HG03432 (cell line): ENCODE data around the gene GRAMD4.

ENCODE experiments used
- ATAC-seq: cut with Tn5 transposase; IDR thresholded peaks from one replicate; pipeline ENCODE4 v1.9.1; 2021; ENCODE audit warnings: mild to moderate bottlenecking, moderate library complexity; ENCODE audit not compliant: unreplicated experiment

The GRAMD4 gene

DNA sequence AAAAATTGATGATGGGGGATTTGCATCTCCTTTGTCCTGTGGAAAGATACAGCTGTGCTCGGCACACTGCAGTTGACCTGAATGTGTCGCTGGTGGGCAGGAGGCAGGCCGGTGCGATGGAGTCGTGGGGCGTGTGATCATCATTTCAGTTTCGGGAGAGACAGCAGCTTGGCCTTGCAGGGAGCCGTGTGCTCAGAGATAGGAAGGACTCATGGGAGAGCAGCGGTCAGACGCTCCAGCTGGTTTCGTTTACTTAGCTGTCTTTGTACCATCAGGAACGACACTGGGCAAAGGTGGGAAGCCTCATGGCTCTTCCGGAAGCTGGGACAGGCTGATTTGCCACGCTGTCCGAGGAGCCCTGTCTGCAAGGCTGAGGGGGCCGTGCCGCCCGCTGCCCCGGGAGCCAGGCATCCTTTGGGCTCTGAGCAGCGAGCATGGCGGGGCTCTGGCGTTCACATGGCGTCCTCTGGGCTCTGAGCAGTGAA is 32.7 kb downstream of the GRAMD4 start:
- ATAC-seq, result no peak

DNA sequence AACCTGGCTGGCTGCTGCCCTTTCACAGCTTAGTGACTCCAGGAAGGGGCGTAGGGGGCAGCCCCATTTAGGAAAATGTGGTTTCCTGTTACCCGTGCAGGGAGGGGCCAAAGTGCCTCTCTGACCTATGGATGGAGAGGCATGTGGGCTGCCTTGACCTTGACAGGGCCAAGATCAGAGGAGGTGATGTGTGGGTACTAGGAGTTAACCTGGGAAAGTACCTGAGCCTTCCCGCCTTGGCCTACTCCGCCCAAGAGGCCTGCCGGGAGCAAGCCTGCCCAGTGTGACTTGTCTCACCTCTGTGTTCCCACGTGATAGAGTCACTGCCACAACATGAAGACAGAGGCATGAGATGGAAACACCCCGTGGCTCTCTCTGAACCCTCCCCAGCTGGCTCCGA is 33.4 kb downstream of the GRAMD4 start:
- ATAC-seq, result no peak

DNA sequence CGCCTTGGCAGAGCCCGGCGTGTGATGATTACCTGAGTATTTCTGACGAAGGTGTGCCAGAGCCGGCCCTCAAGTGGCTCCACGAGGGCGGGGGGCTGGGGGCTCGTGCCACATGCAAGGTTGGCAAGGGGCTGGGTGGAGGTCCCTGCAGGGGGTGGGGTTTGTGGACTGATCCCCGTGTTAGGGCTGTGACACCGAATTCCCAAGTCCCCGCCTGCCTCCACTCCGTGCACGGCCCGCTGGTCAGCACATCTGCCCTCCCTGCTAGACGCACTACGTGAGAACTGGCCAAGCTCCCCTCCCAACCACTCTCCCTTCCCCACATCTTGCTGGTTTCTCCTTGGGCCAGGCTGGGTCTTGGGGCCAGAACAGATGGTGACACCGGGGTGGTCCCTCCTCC is 34.2 kb downstream of the GRAMD4 start:
- no peak for ATAC-seq

DNA sequence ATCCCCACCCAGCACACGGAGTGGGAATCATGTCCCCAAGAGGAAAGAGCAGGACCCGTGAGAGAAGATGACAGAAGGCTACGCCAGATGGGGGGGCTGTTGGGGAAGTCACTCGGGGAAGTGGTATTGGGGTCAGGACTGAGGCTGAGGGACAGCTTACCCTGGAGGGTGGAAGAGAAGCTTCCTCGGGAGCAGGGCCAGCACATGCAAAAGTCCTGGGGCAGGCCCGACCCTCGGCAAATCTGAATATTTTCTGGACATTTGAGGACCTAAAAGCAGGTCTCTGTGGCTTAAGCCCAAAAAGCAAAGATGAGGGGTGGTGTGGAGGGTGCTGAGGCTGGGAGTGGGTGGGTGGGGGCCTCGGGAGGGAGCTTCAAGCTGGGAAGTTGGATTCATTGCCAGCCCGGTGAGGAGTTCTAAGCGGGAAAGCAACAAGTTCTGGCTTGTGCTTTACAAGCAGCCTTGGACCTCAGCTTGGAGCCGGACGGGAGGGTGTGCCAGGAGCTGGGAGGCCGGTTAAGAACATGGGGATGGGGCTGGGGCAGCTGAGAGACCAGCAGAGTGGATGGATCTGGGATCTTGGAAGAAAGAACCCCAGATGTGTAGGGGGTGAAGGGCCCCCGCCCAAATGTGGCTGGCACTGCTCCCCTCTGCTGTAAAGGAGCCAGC is 34.9 kb downstream of the GRAMD4 start:
- ATAC-seq, result no peak

DNA sequence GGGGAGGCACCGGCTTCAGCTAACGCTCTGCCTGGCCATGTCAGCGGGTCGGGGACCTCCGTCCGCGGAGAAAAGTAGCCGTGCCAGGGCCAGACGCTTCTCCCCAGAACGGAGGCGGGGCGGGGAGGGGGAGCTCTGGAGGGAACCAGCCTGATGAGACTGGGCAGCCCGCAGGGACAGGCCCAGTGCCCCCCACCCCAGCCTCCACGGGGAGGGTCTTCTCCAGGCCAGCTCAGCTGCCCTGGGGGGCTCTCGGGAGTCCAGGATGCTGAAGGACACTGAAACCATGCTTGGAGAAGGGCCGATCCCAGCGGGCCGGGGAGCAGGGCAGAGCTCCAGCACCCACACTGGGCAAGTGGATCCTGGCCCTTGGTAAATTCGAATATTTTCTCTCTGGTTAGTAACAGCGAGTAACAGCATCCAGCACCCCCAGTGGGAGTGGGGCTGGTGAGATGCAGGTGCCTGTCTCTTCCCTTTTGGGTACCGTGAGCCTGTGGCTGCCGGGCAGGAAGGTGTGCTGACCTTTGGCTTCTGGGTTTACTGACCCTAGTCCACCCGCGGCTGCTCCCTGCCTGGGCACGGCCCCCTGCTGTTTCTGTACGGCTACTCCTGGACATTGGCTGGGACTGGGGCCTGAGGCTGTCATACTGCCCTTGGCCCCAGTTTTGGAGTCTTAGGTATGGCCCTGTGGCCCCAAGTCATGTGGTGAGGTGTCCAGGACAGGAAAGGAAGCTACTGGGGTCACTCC is 35.8 kb downstream of the GRAMD4 start:
- ATAC-seq, result no peak

DNA sequence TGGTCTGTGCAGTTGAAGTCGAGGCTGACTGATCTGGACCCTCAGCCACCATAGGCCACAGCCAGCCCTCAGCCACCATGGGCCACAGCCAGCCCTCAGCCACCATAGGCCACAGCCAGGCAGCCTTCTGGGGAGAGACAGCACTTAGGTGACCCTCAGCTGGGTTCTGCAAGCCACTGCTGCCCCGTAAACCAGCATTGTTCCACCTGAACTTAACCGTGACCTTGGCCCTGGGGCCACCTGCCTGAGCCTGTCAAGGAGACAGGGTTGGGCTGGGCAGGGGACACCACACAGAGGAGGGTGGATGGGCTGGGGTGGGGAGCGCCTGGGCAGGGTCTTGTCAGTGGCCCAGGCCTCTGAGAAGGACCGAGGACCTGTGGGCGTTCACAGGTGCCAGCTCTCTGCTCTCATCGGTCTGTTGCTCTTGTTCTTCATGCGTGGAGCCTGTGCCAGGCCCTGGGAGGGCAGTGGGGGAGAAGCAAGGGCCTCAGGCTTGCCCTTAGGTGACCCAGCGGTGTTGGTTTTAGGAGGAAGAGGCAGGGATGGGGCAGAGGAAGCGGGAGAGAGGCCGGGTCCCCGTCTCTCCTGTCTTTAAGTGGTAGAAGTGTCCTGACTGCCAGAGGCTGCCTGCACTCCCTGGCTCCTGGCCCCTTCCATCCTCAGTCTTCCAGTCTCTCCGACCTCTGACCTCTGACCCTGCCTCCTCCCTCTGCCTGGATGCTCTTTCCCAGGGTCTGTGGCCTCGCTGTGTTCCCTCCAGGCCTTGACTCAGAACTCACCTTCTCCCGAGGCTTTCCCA is 36.9 kb downstream of the GRAMD4 start:
- ATAC-seq, result no peak

DNA sequence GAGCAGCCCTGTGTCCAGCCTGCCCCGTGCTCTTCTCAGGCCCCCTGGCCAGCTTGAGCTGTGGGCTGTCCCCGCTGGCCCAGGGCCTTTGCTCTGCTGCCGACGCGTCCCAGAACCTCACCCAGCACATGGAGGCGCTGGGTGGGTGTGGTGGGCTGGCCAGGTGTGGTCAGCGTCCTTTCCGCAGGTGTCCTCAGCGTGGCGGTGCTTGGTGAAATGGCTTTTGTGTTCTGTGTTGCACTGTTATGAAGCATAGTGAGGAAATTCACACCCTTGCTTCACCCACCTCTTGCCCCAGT is 37.4 kb downstream of the GRAMD4 start:
- no peak for ATAC-seq

DNA sequence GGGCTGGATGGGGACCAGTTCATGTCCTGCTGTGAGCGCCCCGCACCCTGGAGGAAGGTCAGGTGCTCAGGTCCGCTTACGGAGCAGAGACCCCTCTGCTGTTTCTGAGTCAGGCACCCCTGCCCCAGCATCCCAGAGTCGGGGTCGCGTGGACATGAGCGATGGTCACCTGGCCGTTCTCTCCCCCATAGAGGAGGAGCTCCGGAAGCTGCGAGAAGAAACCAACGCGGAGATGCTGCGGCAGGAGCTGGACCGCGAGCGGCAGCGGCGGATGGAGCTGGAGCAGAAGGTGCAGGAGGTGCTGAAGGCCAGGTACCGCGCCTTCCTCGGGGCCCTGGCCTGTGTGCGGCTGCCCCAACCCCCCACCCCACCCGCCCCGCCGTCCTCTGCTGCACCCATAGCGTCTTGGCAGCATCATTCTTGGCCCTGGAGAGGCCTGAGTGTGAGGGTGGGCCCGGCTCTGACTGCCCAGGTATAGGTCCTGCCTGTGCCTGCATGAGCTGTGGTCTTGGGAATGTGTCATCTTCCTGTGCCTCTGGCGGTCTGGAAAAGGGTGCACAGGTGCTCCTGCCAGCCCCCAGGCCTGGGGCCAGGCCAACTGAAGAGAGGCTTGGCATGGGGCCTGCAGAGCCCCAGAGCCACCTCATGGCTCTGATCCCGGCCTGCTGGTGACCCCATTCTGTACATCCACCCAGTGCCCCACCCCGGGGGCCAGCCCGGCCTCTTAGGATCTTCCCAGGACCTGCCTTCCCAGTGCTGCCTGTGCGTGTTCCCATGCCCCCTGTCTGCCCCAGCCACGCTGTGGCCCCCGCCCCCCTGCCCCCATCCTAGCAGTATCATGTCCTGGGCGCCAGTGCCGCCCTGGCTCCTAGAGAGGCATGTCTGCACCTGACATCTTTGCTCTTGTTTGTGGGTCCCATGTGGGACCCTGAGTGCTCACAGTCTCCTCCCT is 38.1 kb downstream of the GRAMD4 start:
- no peak for ATAC-seq

DNA sequence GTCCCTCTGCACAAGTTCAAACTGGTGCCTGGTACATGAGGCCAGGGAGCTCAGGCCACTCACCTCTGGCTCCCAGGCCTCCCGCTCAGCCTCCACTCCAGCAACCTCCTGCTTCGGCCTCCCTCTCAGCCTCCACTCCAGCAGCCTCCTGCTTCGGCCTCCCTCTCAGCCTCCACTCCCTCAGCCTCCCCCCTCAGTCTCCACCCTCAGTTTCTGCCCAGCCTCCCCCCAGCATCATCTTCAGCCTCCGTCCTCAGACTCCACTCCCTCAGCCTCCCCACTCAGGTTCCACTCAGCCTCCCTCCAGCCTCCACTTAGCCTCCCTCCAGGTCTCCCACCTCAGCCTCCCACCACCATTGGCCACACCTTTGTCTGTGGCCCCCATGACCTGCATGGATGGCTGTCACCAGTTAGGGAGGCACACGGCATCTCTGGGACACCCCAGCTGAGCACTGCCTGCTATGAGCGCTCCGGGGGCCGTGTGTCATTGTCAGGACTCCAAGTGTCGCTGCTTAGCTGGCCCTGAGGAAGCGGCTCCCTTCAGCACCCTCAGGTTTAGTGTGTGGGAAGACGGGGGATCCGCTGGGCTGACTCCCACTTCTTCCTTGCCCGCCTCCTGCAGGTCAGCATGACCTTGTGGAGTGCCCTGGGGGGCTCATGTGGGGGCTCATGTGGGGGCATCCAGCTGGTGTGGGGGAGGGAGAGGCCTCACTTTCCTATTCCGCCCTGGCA is 39.0 kb downstream of the GRAMD4 start:
- ATAC-seq, result no peak

DNA sequence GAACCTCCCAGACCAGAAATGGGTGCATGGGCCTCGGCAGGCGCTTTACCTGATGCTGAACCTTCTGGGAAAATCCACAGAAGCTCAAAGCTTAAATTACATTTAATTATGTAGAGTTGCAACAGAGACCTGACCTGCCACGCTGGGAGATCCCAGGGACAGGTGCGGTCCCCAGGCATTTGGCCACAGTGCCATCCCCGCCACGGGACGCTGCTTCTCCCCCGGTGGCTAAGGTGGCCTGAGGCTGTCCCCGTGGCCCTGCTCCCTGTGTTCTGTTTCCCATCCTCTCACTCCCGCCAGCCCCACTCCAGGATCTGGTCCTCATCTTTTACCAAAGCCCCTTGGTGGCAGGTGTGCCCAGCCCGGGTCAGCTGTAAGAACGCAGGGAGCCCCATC is 39.6 kb downstream of the GRAMD4 start:
- no peak for ATAC-seq

DNA sequence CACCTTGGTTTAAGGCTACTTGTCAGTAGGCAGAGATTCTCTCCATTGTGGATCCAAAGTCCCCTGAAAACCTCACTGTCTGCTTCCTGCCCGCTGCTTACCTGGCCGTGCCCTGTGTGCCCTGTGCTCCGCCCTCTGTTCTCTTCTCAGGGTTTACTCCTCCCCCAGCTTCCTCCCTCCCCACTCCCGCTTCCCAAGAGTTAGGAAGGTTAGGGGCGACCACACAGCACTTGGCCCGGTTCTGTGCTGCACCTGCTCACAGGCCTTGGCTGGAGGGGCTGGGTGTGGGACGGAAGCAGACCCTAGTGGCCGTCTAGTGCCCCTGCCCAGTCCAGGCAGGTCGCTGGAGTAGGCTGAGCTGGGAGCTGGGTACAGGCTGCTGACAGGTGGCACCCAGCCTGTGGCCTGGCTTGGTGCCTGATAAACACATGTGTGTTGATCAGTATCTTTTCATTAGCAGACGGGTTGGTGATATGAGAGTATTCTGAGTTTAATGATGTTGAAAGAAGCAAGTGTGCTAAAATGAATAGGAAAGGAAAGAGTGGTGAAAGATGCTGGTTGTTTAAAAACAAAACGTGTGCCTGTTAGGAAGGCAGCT is 40.5 kb downstream of the GRAMD4 start:
- no peak for ATAC-seq

DNA sequence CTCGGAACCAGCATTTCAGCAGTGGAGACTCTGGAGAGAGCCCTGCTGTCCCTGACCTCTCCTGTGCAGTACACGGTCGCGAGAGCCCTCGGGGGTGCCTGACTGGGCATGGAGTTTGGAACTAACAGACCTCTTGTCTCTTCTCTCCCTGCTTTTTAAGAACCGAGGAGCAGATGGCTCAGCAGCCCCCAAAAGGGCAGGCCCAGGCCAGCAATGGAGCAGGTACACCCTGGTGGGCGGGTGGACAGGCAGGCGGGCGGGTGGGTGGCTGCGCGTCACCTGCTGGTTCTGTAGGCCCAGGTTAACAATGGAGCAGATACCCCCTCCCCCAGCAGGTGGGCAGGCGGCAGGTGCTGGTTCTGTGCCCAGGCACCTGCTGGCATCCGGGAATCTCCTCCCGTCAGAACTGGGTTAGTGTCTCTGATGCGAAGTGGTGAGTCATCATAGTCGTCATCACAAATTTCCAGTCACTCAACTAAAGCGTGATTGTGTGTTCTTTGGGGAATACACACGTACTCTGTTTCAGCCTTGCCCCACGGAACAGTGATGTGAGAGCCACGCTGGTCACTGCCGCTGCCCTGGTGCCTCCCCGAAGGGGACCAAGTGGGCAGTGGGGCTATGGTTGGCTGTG is 41.1 kb downstream of the GRAMD4 start:
- ATAC-seq, result no peak

DNA sequence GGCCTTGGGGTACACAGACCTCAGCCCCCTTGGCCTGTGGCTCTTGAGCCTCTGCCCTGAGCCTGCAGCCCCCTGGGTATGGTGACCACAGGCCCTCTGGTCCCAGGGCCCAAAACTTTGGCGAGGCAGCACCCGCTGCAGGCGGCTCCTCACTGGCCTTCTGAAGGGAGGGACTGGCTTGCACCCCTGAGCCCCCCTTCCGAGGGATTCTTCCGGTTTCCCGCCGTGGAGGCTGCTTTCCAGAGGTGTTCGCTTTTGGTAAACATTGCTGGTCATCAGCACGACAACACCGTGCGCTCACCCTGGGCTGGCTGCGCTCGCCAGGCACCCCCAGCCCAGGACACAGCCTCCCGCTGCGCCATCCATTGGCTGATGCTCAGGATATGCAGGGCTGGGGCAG is 42.0 kb downstream of the GRAMD4 start:
- no peak for ATAC-seq

DNA sequence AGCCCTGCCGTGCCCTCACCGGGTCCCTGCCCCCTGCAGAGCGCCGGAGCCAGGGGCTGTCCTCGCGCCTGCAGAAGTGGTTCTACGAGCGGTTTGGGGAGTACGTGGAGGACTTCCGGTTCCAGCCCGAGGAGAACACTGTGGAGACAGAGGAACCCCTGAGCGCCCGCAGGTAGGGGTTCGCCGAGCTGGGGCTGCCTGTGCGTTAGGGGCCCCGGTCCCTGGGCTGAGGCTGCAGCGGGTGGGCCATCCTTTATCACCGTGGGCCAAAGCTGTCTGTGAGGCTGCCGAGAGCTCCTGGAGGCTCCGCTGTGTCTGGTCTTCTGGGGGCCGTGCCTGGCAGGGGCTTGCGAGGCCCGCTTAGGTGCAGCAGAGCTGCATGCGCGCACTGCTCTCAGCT is 42.8 kb downstream of the GRAMD4 start:
- ATAC-seq, result no peak

DNA sequence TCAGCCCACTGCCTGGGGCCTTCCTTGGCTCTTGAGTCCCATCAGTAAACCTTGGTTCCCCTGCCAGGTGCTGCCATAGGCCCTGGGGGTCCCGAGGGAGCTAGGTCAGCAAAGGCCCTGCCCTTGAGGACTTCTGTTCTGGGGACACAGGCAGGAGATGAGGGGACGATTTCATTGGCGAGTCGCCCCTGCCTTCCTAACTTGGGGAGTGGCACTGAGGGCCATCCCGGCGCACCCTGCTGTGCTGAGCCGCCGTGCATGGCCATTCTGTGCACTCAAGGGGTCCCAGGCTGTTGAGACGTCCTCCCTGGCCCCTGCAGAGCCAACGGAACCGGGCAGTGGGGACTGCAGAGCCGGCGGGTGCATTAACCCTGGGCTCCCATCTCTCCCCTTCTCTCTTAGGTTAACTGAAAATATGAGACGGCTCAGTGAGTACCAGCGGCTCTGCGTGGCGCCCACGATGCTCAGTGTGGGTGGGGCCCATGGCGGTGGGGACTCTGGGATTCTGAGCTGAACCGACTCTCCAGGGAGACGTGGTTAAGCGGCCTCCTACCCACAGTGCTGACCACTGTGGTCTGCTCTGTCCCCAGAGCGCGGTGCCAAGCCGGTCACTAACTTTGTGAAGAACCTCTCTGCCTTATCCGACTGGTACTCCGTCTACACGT is 43.4 kb downstream of the GRAMD4 start:
- ATAC-seq, result no peak

DNA sequence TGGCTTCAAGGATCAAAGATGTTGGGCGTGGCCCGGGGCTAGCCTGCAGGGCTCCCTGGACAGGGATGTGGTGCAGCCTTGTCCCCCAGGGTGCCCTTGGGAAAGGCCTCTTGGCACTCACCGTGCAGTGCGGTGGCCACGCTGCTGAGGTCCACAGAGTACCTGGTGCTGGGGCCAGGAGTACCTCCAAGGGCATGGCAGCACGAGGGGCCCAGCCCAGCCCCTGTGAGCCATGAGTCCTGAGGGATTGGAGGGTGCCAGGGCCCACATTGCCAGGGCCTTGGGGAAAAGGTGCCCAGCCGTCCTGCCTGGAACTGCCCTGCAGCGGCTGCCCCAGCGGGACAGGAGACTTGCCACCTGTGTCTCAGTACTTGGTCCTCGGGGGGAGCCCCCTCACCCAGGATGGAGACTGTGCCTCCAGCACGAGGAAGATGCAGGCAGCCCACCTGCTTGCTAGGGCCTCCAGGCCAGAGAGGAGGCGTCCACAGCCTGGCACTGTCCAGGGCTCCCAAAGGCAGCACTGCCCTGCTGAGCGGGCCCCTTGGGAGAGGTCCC is 44.2 kb downstream of the GRAMD4 start:
- no peak for ATAC-seq

DNA sequence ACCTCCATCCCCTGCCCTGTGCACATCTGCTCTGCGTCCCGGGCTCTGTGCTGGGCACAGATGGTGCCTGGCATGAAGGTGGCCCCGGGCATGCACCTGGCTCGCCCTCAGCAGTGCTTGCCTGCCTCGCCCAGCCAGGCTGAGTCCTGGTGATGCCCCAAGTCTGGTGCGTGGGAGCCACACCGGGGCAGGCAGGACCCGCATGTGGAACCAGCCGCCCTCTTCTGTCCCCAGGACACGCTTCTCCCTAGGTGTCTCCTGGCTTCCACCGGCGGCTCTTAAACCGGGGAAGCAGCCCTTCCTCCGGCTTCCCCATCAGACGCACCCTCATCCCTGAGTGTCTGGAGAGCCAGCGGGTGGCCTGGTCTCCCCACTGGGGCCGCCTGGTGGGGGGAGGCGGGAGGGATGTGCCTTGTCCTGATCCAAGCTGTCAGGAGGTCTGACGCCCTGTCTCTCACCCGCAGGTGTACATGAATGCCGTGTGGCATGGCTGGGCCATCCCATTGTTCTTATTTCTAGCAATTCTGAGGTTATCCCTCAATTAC is 45.0 kb downstream of the GRAMD4 start:
- ATAC-seq, result no peak

DNA sequence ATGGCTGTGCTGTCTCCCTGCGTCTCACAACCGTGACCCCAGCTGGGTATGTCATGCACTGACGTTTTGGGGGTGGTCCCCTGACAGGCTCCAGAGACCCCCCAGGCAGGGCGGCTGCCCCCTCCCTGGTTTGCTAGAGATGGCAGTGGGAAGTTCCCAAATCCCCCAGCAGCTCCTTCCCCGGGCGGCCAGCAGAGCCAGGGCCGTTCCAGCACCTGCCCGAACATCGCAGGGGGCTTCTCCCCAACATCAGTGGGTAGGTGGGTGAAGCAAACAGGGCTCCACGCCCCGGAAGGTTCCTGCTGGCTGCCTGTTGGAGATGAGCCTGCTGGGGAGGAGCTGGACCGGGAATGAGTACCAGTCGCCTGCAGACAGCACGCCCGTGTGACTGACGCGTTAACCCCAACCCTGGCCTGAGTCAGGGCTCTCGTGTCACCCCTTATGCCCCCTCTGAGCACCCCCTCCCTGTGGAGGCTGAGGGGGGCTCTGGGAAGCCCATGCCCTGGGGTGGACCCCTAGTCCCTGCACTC is 45.6 kb downstream of the GRAMD4 start:
- no peak for ATAC-seq
